ENCODE measurements around the gene CDK19. TPM values are rescaled to one million over a fixed set of nuclear protein-coding genes. Genes with fewer than 3 reads are reported as not detected.
"Not testable (repeated sequence)": the region's sequence is repeated elsewhere in the genome, so short reads cannot be mapped to it uniquely, and the experiment has no call there.

The CDK19 gene
- total RNA-seq, 4 donors from 2014 or later = 17.0 to 19.1 (median 18.7) TPM

DNA sequence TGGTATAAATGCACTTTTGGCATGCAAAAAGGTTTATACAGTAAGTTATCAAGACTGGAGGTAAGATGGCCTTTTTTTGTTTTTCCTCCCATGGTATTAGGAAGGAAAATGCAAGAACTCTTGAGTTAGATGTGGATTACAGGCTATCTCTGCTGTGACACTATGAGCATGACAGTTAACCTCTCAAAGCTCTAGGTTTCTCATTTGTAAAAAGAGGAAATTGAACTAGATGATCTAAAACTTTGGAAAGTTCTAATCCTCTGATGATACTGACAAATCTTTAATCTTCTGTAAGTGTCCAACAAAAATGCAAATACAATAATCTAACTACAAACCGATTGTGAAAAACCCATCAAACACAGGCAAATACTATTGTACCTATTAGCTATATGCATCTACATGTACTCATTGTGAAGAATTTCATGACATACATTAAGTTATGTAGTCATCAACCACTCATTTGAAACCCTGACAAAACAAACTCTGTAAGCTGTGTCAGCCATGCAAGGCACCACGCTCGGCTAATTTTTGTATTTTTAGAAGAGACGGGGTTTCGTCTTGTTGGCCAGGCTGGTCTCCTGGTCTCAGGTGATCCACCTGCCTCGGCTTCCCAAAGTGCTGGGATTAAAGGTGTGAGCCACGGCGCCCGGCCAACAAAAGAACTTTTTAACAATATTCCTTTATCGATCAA, 4.2 kb downstream of the CDK19 start:
- TF ChIP-seq, protein P1, sequence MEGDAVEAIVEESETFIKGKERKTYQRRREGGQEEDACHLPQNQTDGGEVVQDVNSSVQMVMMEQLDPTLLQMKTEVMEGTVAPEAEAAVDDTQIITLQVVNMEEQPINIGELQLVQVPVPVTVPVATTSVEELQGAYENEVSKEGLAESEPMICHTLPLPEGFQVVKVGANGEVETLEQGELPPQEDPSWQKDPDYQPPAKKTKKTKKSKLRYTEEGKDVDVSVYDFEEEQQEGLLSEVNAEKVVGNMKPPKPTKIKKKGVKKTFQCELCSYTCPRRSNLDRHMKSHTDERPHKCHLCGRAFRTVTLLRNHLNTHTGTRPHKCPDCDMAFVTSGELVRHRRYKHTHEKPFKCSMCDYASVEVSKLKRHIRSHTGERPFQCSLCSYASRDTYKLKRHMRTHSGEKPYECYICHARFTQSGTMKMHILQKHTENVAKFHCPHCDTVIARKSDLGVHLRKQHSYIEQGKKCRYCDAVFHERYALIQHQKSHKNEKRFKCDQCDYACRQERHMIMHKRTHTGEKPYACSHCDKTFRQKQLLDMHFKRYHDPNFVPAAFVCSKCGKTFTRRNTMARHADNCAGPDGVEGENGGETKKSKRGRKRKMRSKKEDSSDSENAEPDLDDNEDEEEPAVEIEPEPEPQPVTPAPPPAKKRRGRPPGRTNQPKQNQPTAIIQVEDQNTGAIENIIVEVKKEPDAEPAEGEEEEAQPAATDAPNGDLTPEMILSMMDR (IDR thresholded peaks at IDR 0.05) = no peak
- no peak for TF ChIP-seq POLR2A (IDR thresholded peaks at IDR 0.05)
- WGBS, 2 donors = 94 to 96% methylated on average over 10 of the region's 10 CpGs
- intact Hi-C loops (cut with DNase I; ENCODE audit: low total_unique reads) = loop anchor here (10.0 kb wide), 1 partner anchor 64 kb away; the partner anchor contains the start of gene AMD1
- no peak for DNase-seq (ENCODE audit: low spot score in 2 of 2)
- H3K4me3 ChIP-seq (ENCODE audit: low read depth, poor library complexity, severe bottlenecking) = no peak overlapping the region

DNA sequence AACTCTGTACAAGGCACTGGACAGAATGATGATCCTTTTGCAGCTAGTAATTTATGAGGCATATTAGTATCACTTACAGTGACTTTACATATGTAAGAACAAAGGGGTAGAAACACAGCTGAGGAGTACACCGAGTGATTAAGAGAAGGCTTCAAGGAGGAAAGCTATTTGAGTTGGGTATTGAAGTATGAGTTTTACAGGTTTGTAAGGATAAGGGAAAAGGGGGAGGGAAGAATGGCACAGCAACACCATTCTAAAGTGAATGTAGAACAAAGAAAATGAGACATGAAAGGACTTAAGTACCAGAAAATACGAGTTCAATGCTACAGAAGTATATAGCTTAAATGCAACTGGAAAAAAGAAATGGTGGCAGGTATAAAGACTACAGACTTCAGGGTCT, 5.5 kb downstream of the CDK19 start:
- intact Hi-C loops (cut with DNase I; ENCODE audit: low total_unique reads) = loop anchor here (10.0 kb wide), 1 partner anchor 65 kb away; the partner anchor contains the start of gene AMD1

DNA sequence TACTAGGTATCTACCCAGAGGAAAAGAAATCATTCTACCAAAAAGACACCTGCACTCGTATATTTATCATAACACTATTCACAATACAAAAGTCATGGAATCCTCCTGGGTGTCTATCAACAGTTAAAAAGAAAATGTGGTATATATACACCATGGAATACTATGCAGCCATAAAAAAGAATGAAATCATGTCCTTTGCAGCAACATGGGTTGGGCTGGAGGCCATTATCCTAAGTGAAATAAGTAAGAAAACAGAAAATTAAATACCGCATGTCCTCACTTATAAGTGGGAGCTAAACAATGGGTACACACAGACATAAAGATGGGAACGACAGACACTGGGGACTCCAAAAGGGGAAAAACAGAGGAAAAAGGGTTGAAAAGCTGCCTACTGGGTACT, 13.1 kb downstream of the CDK19 start:
- intact Hi-C loops (cut with DNase I; ENCODE audit: low total_unique reads); DNase-seq (ENCODE audit: low spot score in 2 of 2); H3K4me3 ChIP-seq (ENCODE audit: low read depth, poor library complexity, severe bottlenecking): not testable (repeated sequence)
- 95 to 98% methylated on average over 3 of the region's 3 CpGs for WGBS, 2 donors

More for the DNA sequence above, 5.5 kb downstream of the CDK19 start:
- no peak overlapping the region for H3K4me3 ChIP-seq (ENCODE audit: low read depth, poor library complexity, severe bottlenecking)
- DNase-seq (ENCODE audit: low spot score in 2 of 2) = no peak
- no peak for TF ChIP-seq POLR2A (IDR thresholded peaks at IDR 0.05)
- WGBS, 2 donors = 91 to 96% methylated on average over 2 of the region's 2 CpGs

DNA sequence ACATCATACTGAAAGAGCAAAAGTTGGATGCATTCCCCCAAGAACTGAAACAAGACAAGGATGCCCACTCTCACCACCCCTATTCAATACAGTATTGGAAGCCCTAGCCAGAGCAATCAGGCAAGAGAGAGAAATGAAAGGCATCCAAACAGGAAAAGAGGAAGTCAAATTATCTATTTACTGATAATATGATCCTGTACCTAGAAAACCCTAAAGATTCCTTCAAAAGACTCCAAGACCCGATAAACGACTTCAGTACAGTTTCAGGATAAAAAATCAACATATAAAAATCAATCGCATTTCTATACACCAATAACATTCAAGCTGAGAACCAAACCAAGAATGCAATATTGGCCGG, 14.5 kb downstream of the CDK19 start:
- no peak overlapping the region for H3K4me3 ChIP-seq (ENCODE audit: low read depth, poor library complexity, severe bottlenecking)
- 98% methylated on average over 4 of the region's 4 CpGs for WGBS, 2 donors
- intact Hi-C loops (cut with DNase I; ENCODE audit: low total_unique reads) = no loop called here
- TF ChIP-seq POLR2A (IDR thresholded peaks at IDR 0.05) = no peak
- TF ChIP-seq, protein P1 (IDR thresholded peaks at IDR 0.05) = no peak
- DNase-seq (ENCODE audit: low spot score in 2 of 2) = no peak

DNA sequence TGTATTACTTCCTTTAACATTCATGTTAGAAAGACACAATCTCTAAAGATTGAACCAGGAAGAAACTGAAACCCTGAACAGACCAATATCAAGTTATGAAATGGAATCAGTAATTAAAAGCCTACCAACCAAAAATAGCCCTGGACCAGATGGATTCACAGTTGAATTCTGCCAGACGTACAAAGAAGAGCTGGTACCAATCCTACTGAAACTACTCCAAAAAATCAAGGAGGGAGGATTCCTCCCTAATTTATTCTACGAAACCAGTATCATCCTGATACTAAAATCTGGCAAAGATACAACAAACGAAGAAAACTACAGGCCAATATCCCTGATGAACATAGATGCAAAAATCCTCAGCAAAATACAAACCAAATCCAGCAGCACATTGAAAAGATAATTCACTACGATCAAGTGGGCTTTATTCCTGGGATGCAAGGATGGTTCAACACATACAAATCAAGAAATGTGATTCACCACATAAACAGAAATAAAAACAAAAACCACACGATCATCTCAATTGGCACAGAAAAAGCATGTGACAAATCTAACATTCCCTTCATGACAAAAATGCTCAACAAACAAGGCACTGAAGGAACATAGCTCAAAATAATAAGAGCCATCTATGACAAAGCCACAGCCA, 15.0 kb downstream of the CDK19 start:
- DNase-seq (ENCODE audit: low spot score in 2 of 2) = no peak
- intact Hi-C loops (cut with DNase I; ENCODE audit: low total_unique reads) = no loop called here
- no peak for TF ChIP-seq POLR2A (IDR thresholded peaks at IDR 0.05)
- TF ChIP-seq, protein P1 (IDR thresholded peaks at IDR 0.05) = no peak
- no peak overlapping the region for H3K4me3 ChIP-seq (ENCODE audit: low read depth, poor library complexity, severe bottlenecking)
- 85 to 88% methylated on average over 5 of the region's 5 CpGs for WGBS, 2 donors

DNA sequence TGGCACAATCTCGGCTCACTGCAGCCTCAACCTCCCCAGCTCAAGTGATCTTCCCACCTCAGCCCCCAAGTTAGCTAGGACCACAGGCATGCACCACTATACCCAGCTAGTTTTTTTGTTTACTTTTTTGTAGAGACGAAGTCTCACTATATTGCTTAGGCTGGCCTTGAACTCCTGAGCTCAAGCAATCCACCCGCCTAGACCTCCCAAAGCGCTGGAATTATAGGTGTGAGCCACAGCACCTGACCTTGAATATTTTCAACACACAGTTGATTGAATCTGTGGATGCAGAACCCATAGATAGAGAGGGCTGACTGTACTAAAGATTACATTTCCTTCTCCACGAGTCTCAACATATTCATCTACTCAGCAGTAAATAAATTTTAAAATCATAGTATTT, 15.6 kb downstream of the CDK19 start:
- WGBS, 2 donors = 90 to 91% methylated on average over 5 of the region's 5 CpGs
- intact Hi-C loops (cut with DNase I; ENCODE audit: low total_unique reads) = no loop called here
- no peak for DNase-seq (ENCODE audit: low spot score in 2 of 2)
- H3K4me3 ChIP-seq (ENCODE audit: low read depth, poor library complexity, severe bottlenecking) = no peak overlapping the region
- no peak for TF ChIP-seq POLR2A (IDR thresholded peaks at IDR 0.05)
- TF ChIP-seq, protein P1 (IDR thresholded peaks at IDR 0.05) = no peak
